Thyroid gland (tissue), 4 donors: ENCODE data around the gene CABS1. TPM values are rescaled to one million over a fixed set of nuclear protein-coding genes. Genes with fewer than 3 reads are reported as not detected.

ENCODE experiments used
- DNase-seq, 2 donors: peaks; one replicate each; pipeline ENCODE4 v3.0.0-alpha.2; 2019
- H3K27ac ChIP-seq, 3 donors: fragments of 200-600 bp; sonication (generic); 1 replicate in 2 of 3; 2 replicates in 1 of 3; pipeline ENCODE4 v1.5.1; 2016 to 2019; ENCODE audit warnings: mild to moderate bottlenecking in 1 of 3, moderate library complexity in 1 of 3
- H3K27me3 ChIP-seq: fragments of 200-600 bp; sonication (generic); one replicate; pipeline ENCODE4 v1.5.1; 2019
- H3K36me3 ChIP-seq, 2 donors: fragments of 200-600 bp; sonication (generic); one replicate each; pipeline ENCODE4 v1.5.1; 2016 to 2019
- H3K4me1 ChIP-seq, 2 donors: fragments of 200-600 bp; sonication (generic); one replicate each; pipeline ENCODE4 v1.5.1; 2017 to 2019
- H3K4me3 ChIP-seq, 3 donors: fragments of 200-600 bp; sonication (generic); replicated peaks in 1 of 3; 1 replicate in 2 of 3; 2 replicates in 1 of 3; pipeline ENCODE4 v1.5.1; 2016; ENCODE audit warnings: mild to moderate bottlenecking in 1 of 3
- H3K9me3 ChIP-seq: fragments of 200-600 bp; sonication (generic); one replicate; pipeline ENCODE4 v1.5.1; 2017
- CTCF ChIP-seq, 6 experiments: fragments of 200-600 bp in 3 of 6; fragments of 450-650 bp in 3 of 6; sonication (generic) in 3 of 6; IDR thresholded peaks; one replicate each; pipeline ENCODE4 v1.5.1; 2016 to 2019; ENCODE audit warnings: antibody characterized with exemption in 6 of 6, mild to moderate bottlenecking in 2 of 6, inconsistent platforms in 1 of 6, moderate library complexity in 1 of 6
- POLR2A ChIP-seq, 2 donors: fragments of 450-650 bp; IDR thresholded peaks; one replicate each; pipeline ENCODE4 v1.6.1; 2017; ENCODE audit warnings: antibody characterized with exemption in 2 of 2, mild to moderate bottlenecking in 2 of 2, moderate library complexity in 1 of 2
- WGBS, 2 donors: methylation state at CpG; one replicate each; pipeline ENCODE4 v1.1.5; 2017; 5-methylcytosine and 5-hydroxymethylcytosine counted together
- intact Hi-C: fragments of 100-400 bp; cut with DNase I; formaldehyde crosslinking; loops from one replicate; pipeline ENCODE4 v1.15.1; 2023
- total RNA-seq, 4 donors: library from RNA; depleted of rRNA; stranded (reverse); fragments of >200 nt; gene quantifications; one replicate each; pipeline ENCODE4 v1.2.3, GENCODE V29; 2016

CABS1 gene
- total RNA-seq, 4 donors from 2014 or later = not detected

- TF ChIP-seq POLR2A (IDR thresholded peaks at IDR 0.05) = no peak
- no peak for TF ChIP-seq CTCF (IDR thresholded peaks at IDR 0.05)
- intact Hi-C loops = no loop called here
- no peaks in the 10 kb centered on the region for H3K36me3 ChIP-seq
- H3K4me1 ChIP-seq = no peaks in the 10 kb centered on the region
- no peaks in the 10 kb centered on the region for H3K27me3 ChIP-seq
- no peak overlapping the region for H3K27ac ChIP-seq
- H3K9me3 ChIP-seq = no peaks in the 10 kb centered on the region
- DNase-seq = no peak
- H3K4me3 ChIP-seq = no peak overlapping the region
Measured at GRCh38 chr4:70313736-70314135, 21.0 kb upstream of the CABS1 start.

- H3K36me3 ChIP-seq = no peaks in the 10 kb centered on the region
- no peak for DNase-seq
- no peaks in the 10 kb centered on the region for H3K9me3 ChIP-seq
- intact Hi-C loops = no loop called here
- no peaks in the 10 kb centered on the region for H3K4me1 ChIP-seq
- H3K27ac ChIP-seq = no peak overlapping the region
- no peaks in the 10 kb centered on the region for H3K27me3 ChIP-seq
- WGBS, 2 donors = 44 to 60% methylated on average over 1 of the region's 1 CpG
- TF ChIP-seq CTCF (IDR thresholded peaks at IDR 0.05) (peak in 3 of 6 experiments; percentile 22 to 32 (median 28)), POLR2A (IDR thresholded peaks at IDR 0.05) (no peak)
- no peak overlapping the region for H3K4me3 ChIP-seq
Measured at GRCh38 chr4:70315928-70316327, 18.9 kb upstream of the CABS1 start.

DNA sequence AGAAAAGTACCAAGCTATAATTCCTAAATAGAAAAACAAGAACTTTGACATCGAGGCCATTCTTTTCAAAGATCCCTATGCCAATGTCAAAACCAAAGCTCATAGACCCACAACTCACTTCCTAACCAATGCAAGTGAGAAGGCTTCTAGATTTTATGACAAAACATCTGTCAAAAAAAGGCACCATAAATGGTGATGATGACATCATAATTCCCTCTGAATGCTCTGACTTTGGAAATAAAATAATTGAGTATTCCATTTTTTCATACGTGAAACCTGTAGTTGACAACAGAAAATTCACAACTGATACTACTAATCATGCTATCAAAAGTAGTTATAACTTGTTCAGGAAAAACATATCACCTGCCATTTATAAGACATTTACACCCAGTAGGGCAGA, 8.7 kb upstream of the CABS1 start:
- Histone ChIP-seq H3K27ac (no peak overlapping the region), H3K4me3 (no peak overlapping the region), H3K36me3 (no peaks in the 10 kb centered on the region), H3K4me1 (no peaks in the 10 kb centered on the region), H3K27me3 (no peaks in the 10 kb centered on the region), H3K9me3 (no peaks in the 10 kb centered on the region)
- intact Hi-C loops = no loop called here
- 91 to 96% methylated on average over 2 of the region's 2 CpGs for WGBS, 2 donors
- no peak for DNase-seq
- TF ChIP-seq CTCF (IDR thresholded peaks at IDR 0.05) (no peak), POLR2A (IDR thresholded peaks at IDR 0.05) (no peak)

GRCh38 chr4:70336043-70336442, 1.3 kb downstream of the CABS1 start:
- H3K36me3 ChIP-seq = no peaks in the 10 kb centered on the region
- no peak for TF ChIP-seq POLR2A (IDR thresholded peaks at IDR 0.05)
- no peak for TF ChIP-seq CTCF (IDR thresholded peaks at IDR 0.05)
- H3K27me3 ChIP-seq = no peaks in the 10 kb centered on the region
- intact Hi-C loops = no loop called here
- 87 to 89% methylated on average over 5 of the region's 5 CpGs for WGBS, 2 donors
- no peaks in the 10 kb centered on the region for H3K9me3 ChIP-seq
- no peak for DNase-seq
- H3K27ac ChIP-seq = no peak overlapping the region
- H3K4me3 ChIP-seq = no peak overlapping the region
- peaks cover 0 to 10% of the 10 kb centered on the region in 2 donors for H3K4me1 ChIP-seq

DNA sequence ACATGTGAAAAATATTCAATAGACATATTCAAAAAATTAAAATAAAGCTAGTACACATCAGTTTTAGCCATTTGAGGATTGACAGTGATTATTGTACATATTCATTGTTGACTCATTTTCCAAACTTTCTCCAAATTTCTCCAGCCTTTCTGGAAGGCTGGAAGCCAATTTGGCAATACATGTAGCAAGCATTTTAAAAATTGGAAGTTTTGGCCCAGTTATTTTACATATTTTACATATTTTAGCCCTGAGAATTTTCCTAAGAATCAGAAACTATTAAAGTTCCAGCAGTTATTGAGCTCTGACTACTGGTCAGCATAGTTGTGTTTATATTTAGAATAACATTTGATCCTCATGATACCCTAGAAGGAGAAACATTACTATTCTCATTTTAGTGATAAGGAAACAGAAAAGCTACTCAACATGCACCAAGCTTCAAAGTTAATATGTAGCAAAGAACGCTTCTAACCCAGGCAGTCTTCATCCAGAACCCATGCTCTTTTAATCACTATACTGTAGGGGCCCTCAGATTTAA, 3.2 kb downstream of the CABS1 start:
- Histone ChIP-seq H3K27me3 (no peaks in the 10 kb centered on the region), H3K27ac (no peak overlapping the region), H3K9me3 (no peaks in the 10 kb centered on the region), H3K4me3 (no peak overlapping the region), H3K4me1 (peaks cover 0 to 10% of the 10 kb centered on the region in 2 donors), H3K36me3 (no peaks in the 10 kb centered on the region)
- TF ChIP-seq CTCF (IDR thresholded peaks at IDR 0.05) (no peak), POLR2A (IDR thresholded peaks at IDR 0.05) (no peak)
- DNase-seq = no peak
- intact Hi-C loops = no loop called here
- WGBS, 2 donors = 76 to 78% methylated on average over 1 of the region's 1 CpG
